ENCODE measurements around the gene SLC35A1. TPM values are rescaled to one million over a fixed set of nuclear protein-coding genes. Genes with fewer than 3 reads are reported as not detected.

Gene SLC35A1
- total RNA-seq, 1 experiment from 2014 or later, result 19.4 TPM

DNA sequence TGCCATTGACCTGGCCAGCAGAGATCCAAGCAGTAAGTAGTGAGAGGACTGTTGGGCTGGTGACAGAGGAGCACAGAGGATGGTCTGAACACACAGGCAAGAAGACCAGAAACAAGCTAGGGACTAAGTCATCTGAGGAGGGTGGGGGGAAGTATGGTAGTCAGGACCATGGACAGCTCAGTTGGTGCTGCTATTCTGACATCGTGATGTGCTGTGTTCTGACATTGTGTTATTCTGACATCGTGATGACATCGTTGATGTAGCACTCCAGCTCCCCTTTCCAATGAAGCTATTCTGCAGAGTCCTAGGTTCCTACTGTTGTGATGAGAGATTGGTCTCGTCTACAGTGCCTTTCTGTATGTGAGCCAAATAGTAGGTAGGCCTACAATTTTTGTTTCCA is 36.3 kb upstream of the SLC35A1 start:
- no peaks in the 10 kb centered on the region for H3K4me1 Mint-ChIP-seq (ENCODE audit: low read depth, unreplicated experiment)
- no peak overlapping the region for H3K27ac Mint-ChIP-seq (ENCODE audit: unreplicated experiment)
- intact Hi-C loops (cut with micrococcal nuclease; ENCODE audit: unreplicated experiment), result no loop called here
- no peaks in the 10 kb centered on the region for H3K9me3 Mint-ChIP-seq (ENCODE audit: low read depth, unreplicated experiment)
- H3K36me3 Mint-ChIP-seq (ENCODE audit: insufficient read depth, unreplicated experiment), result no peaks in the 10 kb centered on the region
- no TSS peak for BruUV-seq (replicated peaks)
- no peaks in the 10 kb centered on the region for H3K27me3 Mint-ChIP-seq (ENCODE audit: unreplicated experiment)
- CTCF ChIA-PET, result no interaction called here
- TF ChIP-seq, protein P1, sequence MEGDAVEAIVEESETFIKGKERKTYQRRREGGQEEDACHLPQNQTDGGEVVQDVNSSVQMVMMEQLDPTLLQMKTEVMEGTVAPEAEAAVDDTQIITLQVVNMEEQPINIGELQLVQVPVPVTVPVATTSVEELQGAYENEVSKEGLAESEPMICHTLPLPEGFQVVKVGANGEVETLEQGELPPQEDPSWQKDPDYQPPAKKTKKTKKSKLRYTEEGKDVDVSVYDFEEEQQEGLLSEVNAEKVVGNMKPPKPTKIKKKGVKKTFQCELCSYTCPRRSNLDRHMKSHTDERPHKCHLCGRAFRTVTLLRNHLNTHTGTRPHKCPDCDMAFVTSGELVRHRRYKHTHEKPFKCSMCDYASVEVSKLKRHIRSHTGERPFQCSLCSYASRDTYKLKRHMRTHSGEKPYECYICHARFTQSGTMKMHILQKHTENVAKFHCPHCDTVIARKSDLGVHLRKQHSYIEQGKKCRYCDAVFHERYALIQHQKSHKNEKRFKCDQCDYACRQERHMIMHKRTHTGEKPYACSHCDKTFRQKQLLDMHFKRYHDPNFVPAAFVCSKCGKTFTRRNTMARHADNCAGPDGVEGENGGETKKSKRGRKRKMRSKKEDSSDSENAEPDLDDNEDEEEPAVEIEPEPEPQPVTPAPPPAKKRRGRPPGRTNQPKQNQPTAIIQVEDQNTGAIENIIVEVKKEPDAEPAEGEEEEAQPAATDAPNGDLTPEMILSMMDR (IDR thresholded peaks at IDR 0.05; ENCODE audit: unreplicated experiment), result no peak
- H3K4me3 Mint-ChIP-seq (ENCODE audit: low read depth, unreplicated experiment), result no peak overlapping the region
- DNase-seq, result peak; percentile 48

DNA sequence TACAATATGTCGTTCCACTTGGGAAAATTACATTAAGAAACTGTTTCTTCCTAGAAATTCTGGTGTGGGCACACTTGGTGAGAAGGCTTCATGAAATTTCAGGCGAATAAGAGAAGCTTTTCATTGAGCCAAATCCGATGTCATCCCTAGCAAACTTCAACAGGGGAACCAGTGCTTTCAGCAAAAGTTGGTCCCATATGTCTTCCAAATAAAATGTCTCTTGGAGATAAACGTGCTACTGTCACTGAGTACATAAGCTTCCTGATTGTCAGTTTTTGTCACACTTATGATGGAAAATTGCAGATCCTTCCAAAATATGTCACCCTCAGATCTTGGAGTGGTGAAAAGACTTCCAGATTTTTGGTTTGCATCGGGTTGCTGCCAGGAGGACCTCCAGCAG is 31.1 kb upstream of the SLC35A1 start:
- peaks cover 27% of the 10 kb centered on the region for H3K27me3 Mint-ChIP-seq (ENCODE audit: unreplicated experiment)
- no peaks in the 10 kb centered on the region for H3K4me1 Mint-ChIP-seq (ENCODE audit: low read depth, unreplicated experiment)
- intact Hi-C loops (cut with micrococcal nuclease; ENCODE audit: unreplicated experiment), result no loop called here
- H3K36me3 Mint-ChIP-seq (ENCODE audit: insufficient read depth, unreplicated experiment), result no peaks in the 10 kb centered on the region
- BruUV-seq (replicated peaks), result no TSS peak
- H3K9me3 Mint-ChIP-seq (ENCODE audit: low read depth, unreplicated experiment), result no peaks in the 10 kb centered on the region
- H3K27ac Mint-ChIP-seq (ENCODE audit: unreplicated experiment), result no peak overlapping the region
- DNase-seq, result no peak
- TF ChIP-seq, protein P1 (IDR thresholded peaks at IDR 0.05; ENCODE audit: unreplicated experiment), result no peak
- H3K4me3 Mint-ChIP-seq (ENCODE audit: low read depth, unreplicated experiment), result no peak overlapping the region
- CTCF ChIA-PET, result no interaction called here

DNA sequence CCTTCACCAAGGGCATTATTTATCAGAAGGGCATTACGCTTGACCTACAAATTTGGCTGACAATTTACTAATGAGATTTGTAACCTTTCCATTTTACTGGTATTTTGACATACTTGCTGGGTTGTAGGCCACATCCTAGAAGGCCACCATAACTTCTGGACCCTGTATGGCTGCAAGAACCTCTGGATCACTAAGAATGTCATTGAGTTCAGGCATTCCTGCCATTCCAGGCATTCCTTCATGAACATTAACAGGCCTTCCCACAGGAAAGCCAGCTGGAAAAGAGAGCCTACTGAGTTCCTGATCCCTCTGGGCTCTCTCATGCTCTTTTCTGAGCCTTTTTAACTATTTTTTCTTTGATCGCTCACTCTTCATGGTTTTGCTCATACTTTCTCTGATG is 28.4 kb upstream of the SLC35A1 start:
- no peaks in the 10 kb centered on the region for H3K9me3 Mint-ChIP-seq (ENCODE audit: low read depth, unreplicated experiment)
- DNase-seq, result no peak
- intact Hi-C loops (cut with micrococcal nuclease; ENCODE audit: unreplicated experiment), result no loop called here
- CTCF ChIA-PET, result no interaction called here
- no TSS peak for BruUV-seq (replicated peaks)
- peaks cover 34% of the 10 kb centered on the region for H3K27me3 Mint-ChIP-seq (ENCODE audit: unreplicated experiment)
- TF ChIP-seq, protein P1 (IDR thresholded peaks at IDR 0.05; ENCODE audit: unreplicated experiment), result no peak
- H3K4me3 Mint-ChIP-seq (ENCODE audit: low read depth, unreplicated experiment), result no peak overlapping the region
- H3K27ac Mint-ChIP-seq (ENCODE audit: unreplicated experiment), result no peak overlapping the region
- no peaks in the 10 kb centered on the region for H3K36me3 Mint-ChIP-seq (ENCODE audit: insufficient read depth, unreplicated experiment)
- no peaks in the 10 kb centered on the region for H3K4me1 Mint-ChIP-seq (ENCODE audit: low read depth, unreplicated experiment)

DNA sequence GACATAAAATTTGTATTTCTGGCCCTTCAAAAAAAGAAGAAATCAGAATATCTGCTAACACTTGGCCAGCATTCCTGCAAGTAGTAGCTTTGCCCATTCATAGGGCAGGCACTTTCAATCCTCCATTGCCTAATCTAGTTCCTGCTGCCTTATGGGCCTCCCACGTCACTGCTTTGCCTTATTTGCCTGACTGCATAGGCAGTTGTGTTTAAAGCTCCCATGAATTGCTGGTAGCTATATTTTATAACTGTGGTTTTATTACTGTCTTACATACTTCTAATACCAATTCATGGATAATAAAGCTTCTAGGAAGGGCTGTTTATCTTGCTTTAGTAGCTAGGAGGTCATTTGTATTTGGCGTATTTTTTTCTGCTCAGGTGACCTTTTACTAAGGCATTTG is 7.7 kb upstream of the SLC35A1 start:
- BruUV-seq (replicated peaks), result no TSS peak
- no peak overlapping the region for H3K4me3 Mint-ChIP-seq (ENCODE audit: low read depth, unreplicated experiment)

More for the DNA sequence above, 7.7 kb upstream of the SLC35A1 start:
- peaks cover 45% of the 10 kb centered on the region for H3K27me3 Mint-ChIP-seq (ENCODE audit: unreplicated experiment)
- intact Hi-C loops (cut with micrococcal nuclease; ENCODE audit: unreplicated experiment), result no loop called here
- no peak for DNase-seq
- H3K36me3 Mint-ChIP-seq (ENCODE audit: insufficient read depth, unreplicated experiment), result no peaks in the 10 kb centered on the region
- no peak overlapping the region for H3K27ac Mint-ChIP-seq (ENCODE audit: unreplicated experiment)
- H3K9me3 Mint-ChIP-seq (ENCODE audit: low read depth, unreplicated experiment), result peaks cover 3% of the 10 kb centered on the region
- TF ChIP-seq, protein P1 (IDR thresholded peaks at IDR 0.05; ENCODE audit: unreplicated experiment), result no peak
- H3K4me1 Mint-ChIP-seq (ENCODE audit: low read depth, unreplicated experiment), result no peaks in the 10 kb centered on the region
- CTCF ChIA-PET, result no interaction called here

Measured in Calu3 (cell line).